OCI-LY7 (cell line): ENCODE results near the gene ANKRD66.

Experiments used
- CTCF ChIP-seq: fragments of 200-600 bp; sonication (generic); conservative IDR thresholded peaks from 2 replicates; pipeline ENCODE4 v1.5.1; 2014; ENCODE audit warnings: mild to moderate bottlenecking, antibody characterized with exemption, low read length, moderate library complexity, mixed read lengths
- EZH2phosphoT487 ChIP-seq: fragments of 200-600 bp; sonication (generic); IDR thresholded peaks from 2 replicates; pipeline ENCODE4 v1.6.1; 2018; ENCODE audit warnings: low read depth, borderline replicate concordance, mild to moderate bottlenecking, mixed run types, antibody characterized with exemption, low read length, moderate library complexity, mixed read lengths

- TF ChIP-seq CTCF: no peak
- no peak for TF ChIP-seq EZH2phosphoT487
Observed at GRCh38 chr6:46733341-46733801, 13.4 kb upstream of the ANKRD66 start.
